GM20000 (cell line): ENCODE results near the gene SERPINA4.

Experiments used
- DNase-seq: peaks from one replicate; pipeline ENCODE4 v3.0.0; 2012; ENCODE audit warnings: low spot score
- TF ChIP-seq, protein P1 (sequence below): IDR thresholded peaks from 2 replicates; pipeline ENCODE4 v1.5.1; 2012; ENCODE audit warnings: mild to moderate bottlenecking, control low read depth; ENCODE audit errors: extremely low read depth, missing control alignments

SERPINA4 gene, protein sequence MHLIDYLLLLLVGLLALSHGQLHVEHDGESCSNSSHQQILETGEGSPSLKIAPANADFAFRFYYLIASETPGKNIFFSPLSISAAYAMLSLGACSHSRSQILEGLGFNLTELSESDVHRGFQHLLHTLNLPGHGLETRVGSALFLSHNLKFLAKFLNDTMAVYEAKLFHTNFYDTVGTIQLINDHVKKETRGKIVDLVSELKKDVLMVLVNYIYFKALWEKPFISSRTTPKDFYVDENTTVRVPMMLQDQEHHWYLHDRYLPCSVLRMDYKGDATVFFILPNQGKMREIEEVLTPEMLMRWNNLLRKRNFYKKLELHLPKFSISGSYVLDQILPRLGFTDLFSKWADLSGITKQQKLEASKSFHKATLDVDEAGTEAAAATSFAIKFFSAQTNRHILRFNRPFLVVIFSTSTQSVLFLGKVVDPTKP

DNA sequence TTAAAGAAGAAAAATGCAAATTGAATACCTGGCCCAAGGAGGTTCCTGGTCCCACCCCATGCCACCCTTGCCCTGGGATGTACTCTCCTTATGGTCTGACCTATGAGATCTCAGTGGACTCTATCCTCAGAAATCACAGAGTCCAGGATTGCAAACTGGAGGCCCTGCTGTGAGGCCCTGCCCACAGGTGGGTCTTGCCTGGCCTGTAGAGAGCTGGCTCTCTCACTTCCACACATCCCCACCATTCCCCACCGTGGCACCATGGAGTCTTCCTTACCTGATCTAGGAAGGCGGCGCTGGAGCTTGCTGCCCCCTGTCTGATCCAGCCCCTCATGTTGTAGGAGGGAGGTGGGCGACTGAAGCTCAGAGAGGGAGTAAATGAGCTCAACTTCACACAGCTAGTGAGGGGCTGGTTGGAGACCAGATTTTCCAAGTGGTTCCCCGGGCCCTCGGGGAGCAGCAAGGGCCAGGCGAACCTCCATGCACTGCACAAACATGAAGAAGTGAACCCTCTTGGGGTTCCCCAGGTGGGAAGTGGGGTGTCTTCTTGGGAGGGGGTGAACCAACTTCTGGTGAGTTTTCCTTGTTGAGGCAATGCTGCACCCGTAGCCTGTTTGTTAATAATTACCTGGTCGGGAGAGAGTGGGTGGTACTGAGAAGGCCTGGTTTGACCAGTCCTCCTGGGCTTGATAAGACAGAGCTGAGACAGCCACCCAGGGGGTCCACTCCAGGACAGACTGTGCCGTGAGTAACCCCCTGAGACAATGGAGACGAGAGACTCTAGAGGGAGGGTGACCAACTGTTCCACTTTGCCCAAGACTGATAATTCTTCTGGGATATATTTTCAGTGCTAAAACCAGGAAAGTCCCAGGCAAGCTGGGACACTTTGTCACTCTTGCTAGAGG is at the start of gene SERPINA4:
TSS of gene SERPINA4 (plus strand) at position 692 of the 905 bp plus-strand sequence. CDS start 2,041 bp downstream, outside the sequence.
- TF ChIP-seq, protein P1, sequence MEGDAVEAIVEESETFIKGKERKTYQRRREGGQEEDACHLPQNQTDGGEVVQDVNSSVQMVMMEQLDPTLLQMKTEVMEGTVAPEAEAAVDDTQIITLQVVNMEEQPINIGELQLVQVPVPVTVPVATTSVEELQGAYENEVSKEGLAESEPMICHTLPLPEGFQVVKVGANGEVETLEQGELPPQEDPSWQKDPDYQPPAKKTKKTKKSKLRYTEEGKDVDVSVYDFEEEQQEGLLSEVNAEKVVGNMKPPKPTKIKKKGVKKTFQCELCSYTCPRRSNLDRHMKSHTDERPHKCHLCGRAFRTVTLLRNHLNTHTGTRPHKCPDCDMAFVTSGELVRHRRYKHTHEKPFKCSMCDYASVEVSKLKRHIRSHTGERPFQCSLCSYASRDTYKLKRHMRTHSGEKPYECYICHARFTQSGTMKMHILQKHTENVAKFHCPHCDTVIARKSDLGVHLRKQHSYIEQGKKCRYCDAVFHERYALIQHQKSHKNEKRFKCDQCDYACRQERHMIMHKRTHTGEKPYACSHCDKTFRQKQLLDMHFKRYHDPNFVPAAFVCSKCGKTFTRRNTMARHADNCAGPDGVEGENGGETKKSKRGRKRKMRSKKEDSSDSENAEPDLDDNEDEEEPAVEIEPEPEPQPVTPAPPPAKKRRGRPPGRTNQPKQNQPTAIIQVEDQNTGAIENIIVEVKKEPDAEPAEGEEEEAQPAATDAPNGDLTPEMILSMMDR, result no peak
- no peak for DNase-seq

DNA sequence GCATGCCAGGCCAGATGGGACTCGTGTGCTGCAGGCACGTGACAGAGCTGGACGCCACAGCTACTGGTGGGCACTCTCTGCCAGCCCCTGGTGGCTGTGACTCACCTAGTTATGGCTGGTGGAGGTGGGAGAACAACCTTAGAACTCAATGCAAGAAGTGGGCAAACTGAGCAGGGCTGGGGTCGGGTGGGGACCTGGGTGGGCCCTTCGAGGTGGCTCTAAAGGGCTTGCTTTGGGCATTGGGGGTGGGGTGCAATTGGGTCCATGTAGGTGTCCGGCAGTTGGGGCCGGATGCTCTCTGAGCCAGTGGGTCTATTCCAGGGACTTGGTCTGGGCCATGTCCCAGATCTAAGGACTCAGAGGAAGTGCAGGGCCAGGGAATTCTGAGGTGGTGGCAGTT is 46.9 kb upstream of the SERPINA4 start:
- TF ChIP-seq, protein P1, result no peak
- DNase-seq, result no peak

DNA sequence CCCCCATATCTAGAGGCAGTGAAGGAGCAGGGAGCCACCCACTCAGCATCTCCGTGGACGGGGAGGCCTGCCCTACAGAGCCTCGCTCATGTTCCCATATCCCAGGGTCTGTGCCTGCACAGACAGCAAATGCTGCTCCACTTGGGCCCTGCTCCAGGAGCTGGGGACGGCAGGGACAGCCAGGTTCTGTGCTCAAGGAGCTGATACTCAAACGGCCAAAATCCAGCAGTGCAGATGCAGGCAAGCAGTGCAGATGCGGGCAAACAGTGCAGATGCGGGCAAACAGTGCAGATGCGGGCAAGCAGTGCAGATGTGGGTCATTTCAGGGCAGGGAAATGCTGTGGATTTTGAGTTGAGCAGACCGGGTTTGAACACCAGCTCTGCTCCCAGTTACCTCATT is 45.8 kb upstream of the SERPINA4 start:
- TF ChIP-seq, protein P1, result no peak
- DNase-seq, result no peak

DNA sequence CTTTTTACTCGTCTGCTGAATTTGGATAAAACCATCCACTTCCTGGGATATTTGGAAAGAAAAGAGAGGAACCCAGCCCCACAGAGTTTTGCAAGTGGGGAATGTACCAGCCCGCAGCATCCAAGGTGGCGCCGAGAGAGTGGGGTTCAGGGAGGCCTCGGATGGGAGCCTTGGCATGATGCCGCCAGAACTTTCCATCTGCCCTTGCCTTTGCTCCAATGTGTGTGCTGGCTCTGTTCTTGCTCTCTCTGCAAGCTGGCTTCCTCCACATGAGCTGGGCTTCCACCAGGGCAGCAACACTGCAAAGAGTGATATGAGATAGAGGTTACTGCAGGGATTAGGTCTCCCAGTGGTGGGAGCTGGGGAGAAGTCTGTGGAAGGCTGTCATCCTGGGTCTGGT is 45.4 kb upstream of the SERPINA4 start:
- DNase-seq, result no peak
- TF ChIP-seq, protein P1, result no peak

DNA sequence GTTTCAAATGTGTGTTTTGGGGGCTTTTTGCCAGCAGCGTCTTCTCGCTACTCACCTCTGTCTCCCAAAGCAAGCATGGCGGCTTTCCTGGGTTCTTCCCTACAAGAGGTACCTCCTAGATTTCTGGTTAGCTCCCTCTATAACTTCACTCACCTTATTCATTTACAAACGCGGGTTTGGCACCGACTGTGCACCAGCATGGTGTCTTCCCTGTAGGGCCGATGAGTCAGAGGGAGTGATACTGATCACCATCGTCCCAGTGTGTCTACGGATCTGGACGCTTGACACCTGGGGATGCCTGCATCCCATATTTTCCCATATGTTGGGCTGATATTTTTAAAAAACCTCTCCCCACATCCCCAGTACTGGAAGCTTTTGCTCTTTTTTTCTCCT is 44.0 kb upstream of the SERPINA4 start:
- TF ChIP-seq, protein P1, result no peak
- DNase-seq, result no peak

DNA sequence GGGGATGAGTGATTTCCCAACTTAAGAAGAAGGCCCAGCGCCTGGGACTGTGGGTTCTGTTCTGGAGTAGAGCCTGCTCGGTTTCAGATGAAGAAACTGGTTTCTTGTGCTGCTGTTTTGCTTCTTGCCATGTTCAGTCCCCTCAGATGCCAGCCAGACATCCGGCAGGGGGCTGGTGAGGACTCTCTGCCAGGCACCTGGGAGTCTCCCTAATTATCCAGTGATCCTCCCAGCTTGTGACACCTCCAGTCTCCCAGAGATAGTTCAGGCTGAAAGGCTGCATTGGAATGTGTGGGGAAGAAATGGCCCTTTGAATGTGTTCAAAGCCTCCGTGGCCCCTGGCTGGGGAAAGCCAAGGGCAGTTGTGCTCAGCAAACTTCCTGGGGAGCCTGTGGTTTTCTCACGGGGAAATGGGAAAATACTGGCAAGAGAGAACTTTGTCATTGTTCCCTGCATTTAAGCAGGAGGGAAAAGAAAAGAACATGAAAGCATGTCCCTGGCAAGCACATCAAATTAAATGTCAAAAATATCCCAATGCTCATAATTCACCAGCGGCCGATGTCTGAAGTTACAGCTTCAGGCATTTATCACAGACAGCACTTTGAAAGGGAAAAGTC is 43.5 kb upstream of the SERPINA4 start:
- TF ChIP-seq, protein P1, result no peak
- no peak for DNase-seq
